Prostate gland (tissue), 2 donors: Measurements from ENCODE around the gene SLC26A5.

Experiments
- POLR2A ChIP-seq: fragments of 450-650 bp; IDR thresholded peaks from one replicate; pipeline ENCODE4 v1.6.1; 2016; ENCODE audit warnings: antibody characterized with exemption, mild to moderate bottlenecking
- POLR2AphosphoS5 ChIP-seq: sonication (generic); formaldehyde crosslinking; IDR thresholded peaks from one replicate; pipeline ENCODE4 v1.6.1; 2017; ENCODE audit warnings: antibody characterized with exemption
- TF ChIP-seq, protein P1 (sequence below), 4 experiments: fragments of 200-600 bp in 2 of 4; fragments of 450-650 bp in 2 of 4; sonication (generic) in 2 of 4; IDR thresholded peaks; 1 replicate in 3 of 4; 2 replicates in 1 of 4; pipeline ENCODE4 v1.5.1; 2016 to 2019; ENCODE audit warnings: antibody characterized with exemption in 4 of 4, mild to moderate bottlenecking in 2 of 4, moderate library complexity in 2 of 4

DNA sequence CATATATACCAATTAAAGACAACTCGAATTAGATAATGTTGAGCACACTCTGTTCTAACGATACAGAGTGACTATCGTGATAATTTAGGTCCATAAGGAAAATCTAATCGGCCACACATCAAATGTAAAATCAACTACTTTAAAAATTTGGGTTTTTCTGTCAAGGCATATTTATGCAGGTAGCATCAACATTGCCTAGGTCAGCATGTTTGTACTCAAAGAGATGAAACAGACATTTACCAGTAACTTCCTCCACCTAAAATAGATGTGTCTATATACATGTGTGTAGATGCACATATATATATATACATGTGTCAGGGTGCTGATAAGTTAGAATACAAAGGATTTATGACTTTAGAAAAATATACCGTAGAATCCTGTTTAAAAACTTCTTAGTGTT is 76.6 kb downstream of the SLC26A5 start:
- TF ChIP-seq, protein P1, sequence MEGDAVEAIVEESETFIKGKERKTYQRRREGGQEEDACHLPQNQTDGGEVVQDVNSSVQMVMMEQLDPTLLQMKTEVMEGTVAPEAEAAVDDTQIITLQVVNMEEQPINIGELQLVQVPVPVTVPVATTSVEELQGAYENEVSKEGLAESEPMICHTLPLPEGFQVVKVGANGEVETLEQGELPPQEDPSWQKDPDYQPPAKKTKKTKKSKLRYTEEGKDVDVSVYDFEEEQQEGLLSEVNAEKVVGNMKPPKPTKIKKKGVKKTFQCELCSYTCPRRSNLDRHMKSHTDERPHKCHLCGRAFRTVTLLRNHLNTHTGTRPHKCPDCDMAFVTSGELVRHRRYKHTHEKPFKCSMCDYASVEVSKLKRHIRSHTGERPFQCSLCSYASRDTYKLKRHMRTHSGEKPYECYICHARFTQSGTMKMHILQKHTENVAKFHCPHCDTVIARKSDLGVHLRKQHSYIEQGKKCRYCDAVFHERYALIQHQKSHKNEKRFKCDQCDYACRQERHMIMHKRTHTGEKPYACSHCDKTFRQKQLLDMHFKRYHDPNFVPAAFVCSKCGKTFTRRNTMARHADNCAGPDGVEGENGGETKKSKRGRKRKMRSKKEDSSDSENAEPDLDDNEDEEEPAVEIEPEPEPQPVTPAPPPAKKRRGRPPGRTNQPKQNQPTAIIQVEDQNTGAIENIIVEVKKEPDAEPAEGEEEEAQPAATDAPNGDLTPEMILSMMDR (IDR thresholded peaks at IDR 0.05) = no peak
- no peak for TF ChIP-seq POLR2A
- no peak for TF ChIP-seq POLR2AphosphoS5
